HPDE6-E6E7 (cell line): Measurements from ENCODE around the gene PTTG1.

ENCODE experiments used
- DNase-seq: peaks from one replicate; pipeline ENCODE4 v3.0.0; 2011; ENCODE audit warnings: missing footprints; ENCODE audit errors: extremely low spot score

PTTG1 gene

GRCh38 chr5:160421625-160422258 is at the start of gene PTTG1:
Gene PTTG1, plus strand, starts transcription at chr5:160421855. Its CDS starts 458 bp downstream, at chr5:160422313.
- DNase-seq: peak; percentile 78

- DNase-seq: no peak
Measured at GRCh38 chr5:160375166-160375565, 46.5 kb upstream of the PTTG1 start.

GRCh38 chr5:160375701-160376100 is 46.0 kb upstream of the PTTG1 start:
- no peak for DNase-seq

- DNase-seq: no peak
Measured at GRCh38 chr5:160376416-160376815, 45.2 kb upstream of the PTTG1 start.

GRCh38 chr5:160377651-160378050 is 44.0 kb upstream of the PTTG1 start:
- no peak for DNase-seq

GRCh38 chr5:160378330-160378729 is 43.3 kb upstream of the PTTG1 start:
- no peak for DNase-seq

- DNase-seq: no peak
Measured at GRCh38 chr5:160379511-160379910, 42.1 kb upstream of the PTTG1 start.

GRCh38 chr5:160380041-160380440 is 41.6 kb upstream of the PTTG1 start:
- no peak for DNase-seq

- no peak for DNase-seq
Measured at GRCh38 chr5:160382346-160382745, 39.3 kb upstream of the PTTG1 start.

- no peak for DNase-seq
Measured at GRCh38 chr5:160384681-160385080, 37.0 kb upstream of the PTTG1 start.

GRCh38 chr5:160385496-160385895 is 36.2 kb upstream of the PTTG1 start:
- DNase-seq: no peak

GRCh38 chr5:160387445-160387844 is 34.2 kb upstream of the PTTG1 start:
- no peak for DNase-seq

- no peak for DNase-seq
Measured at GRCh38 chr5:160390787-160391696, 30.6 kb upstream of the PTTG1 start.

GRCh38 chr5:160395111-160395510 is 26.5 kb upstream of the PTTG1 start:
- DNase-seq: no peak

GRCh38 chr5:160397492-160397891 is 24.2 kb upstream of the PTTG1 start:
- DNase-seq: no peak

- DNase-seq: no peak
Measured at GRCh38 chr5:160398806-160399205, 22.8 kb upstream of the PTTG1 start.

- peak; percentile 99 for DNase-seq
Measured at GRCh38 chr5:160399402-160400353, 22.0 kb upstream of the PTTG1 start, which contains the start of gene FAM200C. Gene FAM200C, minus strand, starts transcription at chr5:160400054. Its CDS starts 4,564 bp downstream, at chr5:160395490.

- DNase-seq: peak; percentile 94
Measured at GRCh38 chr5:160418561-160419457, 2.8 kb upstream of the PTTG1 start, which contains the start of gene SLU7. Gene SLU7, minus strand, starts transcription at chr5:160419081. Its CDS starts 3,787 bp downstream, at chr5:160415294.

- no peak for DNase-seq
Measured at GRCh38 chr5:160419458-160420330, 2.0 kb upstream of the PTTG1 start.

- no peak for DNase-seq
Measured at GRCh38 chr5:160420331-160420610, 1.4 kb upstream of the PTTG1 start.
